ENCODE data around the gene ZNF141. TPM values are rescaled to one million over a fixed set of nuclear protein-coding genes. Genes with fewer than 3 reads are reported as not detected.

Gene ZNF141
- total RNA-seq, 1 experiment from 2014 or later, result 0.17 TPM

DNA sequence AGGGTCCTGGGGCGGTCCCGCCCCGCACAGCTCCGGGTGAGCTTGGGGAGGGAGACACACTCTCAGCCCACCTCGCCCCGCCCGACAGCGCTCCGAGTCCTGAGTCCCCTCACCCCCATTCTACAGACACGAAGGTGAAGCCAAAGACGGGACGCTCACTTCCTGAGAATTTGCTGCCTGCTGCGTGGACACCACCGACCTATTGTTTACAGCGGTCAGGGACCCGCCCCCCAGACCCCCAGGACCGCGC is 796 bp upstream of the ZNF141 start:
- DNase-seq (ENCODE audit: low read depth, low spot score) (no peak), ATAC-seq (no peak)
- H3K36me3 ChIP-seq (ENCODE audit: control insufficient read depth in 1 of 2, insufficient read depth in 2 of 2, low read length in 2 of 2), result no peaks in the 10 kb centered on the region
- ChIA-PET POLR2A (no interaction called here), CTCF (no interaction called here), RAD21 (ENCODE audit: low non-redundant PET in 1 of 2, low total read pairs in 2 of 2, uncharacterized antibody in 2 of 2, unreplicated experiment in 2 of 2) (no interaction called here)
- H3K9ac ChIP-seq (ENCODE audit: low read length), result no peak overlapping the region
- TF ChIP-seq SIN3A (IDR thresholded peaks at IDR 0.05; ENCODE audit: low read depth), result no peak
- no peak for TF ChIP-seq SRF (IDR thresholded peaks at IDR 0.05; ENCODE audit: low read depth)
- TF ChIP-seq ZFX (IDR thresholded peaks at IDR 0.05), result no peak
- no peak for TF ChIP-seq EGR1 (IDR thresholded peaks at IDR 0.05; ENCODE audit: low read depth)
- TF ChIP-seq CBX3 (IDR thresholded peaks at IDR 0.05; ENCODE audit: low read depth), result no peak
- TF ChIP-seq ATF3 (IDR thresholded peaks at IDR 0.05), result no peak
- no peak for TF ChIP-seq SP1 (IDR thresholded peaks at IDR 0.05; ENCODE audit: low read depth)
- no peak for TF ChIP-seq POLR2A (IDR thresholded peaks at IDR 0.05; ENCODE audit: borderline replicate concordance, extremely low read depth, insufficient read depth, insufficient read length)
- TF ChIP-seq FOSL1 (IDR thresholded peaks at IDR 0.05; ENCODE audit: low read depth), result no peak
- TF ChIP-seq, protein P1, sequence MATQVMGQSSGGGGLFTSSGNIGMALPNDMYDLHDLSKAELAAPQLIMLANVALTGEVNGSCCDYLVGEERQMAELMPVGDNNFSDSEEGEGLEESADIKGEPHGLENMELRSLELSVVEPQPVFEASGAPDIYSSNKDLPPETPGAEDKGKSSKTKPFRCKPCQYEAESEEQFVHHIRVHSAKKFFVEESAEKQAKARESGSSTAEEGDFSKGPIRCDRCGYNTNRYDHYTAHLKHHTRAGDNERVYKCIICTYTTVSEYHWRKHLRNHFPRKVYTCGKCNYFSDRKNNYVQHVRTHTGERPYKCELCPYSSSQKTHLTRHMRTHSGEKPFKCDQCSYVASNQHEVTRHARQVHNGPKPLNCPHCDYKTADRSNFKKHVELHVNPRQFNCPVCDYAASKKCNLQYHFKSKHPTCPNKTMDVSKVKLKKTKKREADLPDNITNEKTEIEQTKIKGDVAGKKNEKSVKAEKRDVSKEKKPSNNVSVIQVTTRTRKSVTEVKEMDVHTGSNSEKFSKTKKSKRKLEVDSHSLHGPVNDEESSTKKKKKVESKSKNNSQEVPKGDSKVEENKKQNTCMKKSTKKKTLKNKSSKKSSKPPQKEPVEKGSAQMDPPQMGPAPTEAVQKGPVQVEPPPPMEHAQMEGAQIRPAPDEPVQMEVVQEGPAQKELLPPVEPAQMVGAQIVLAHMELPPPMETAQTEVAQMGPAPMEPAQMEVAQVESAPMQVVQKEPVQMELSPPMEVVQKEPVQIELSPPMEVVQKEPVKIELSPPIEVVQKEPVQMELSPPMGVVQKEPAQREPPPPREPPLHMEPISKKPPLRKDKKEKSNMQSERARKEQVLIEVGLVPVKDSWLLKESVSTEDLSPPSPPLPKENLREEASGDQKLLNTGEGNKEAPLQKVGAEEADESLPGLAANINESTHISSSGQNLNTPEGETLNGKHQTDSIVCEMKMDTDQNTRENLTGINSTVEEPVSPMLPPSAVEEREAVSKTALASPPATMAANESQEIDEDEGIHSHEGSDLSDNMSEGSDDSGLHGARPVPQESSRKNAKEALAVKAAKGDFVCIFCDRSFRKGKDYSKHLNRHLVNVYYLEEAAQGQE (IDR thresholded peaks at IDR 0.05; ENCODE audit: low read depth), result no peak
- TF ChIP-seq, protein P2, sequence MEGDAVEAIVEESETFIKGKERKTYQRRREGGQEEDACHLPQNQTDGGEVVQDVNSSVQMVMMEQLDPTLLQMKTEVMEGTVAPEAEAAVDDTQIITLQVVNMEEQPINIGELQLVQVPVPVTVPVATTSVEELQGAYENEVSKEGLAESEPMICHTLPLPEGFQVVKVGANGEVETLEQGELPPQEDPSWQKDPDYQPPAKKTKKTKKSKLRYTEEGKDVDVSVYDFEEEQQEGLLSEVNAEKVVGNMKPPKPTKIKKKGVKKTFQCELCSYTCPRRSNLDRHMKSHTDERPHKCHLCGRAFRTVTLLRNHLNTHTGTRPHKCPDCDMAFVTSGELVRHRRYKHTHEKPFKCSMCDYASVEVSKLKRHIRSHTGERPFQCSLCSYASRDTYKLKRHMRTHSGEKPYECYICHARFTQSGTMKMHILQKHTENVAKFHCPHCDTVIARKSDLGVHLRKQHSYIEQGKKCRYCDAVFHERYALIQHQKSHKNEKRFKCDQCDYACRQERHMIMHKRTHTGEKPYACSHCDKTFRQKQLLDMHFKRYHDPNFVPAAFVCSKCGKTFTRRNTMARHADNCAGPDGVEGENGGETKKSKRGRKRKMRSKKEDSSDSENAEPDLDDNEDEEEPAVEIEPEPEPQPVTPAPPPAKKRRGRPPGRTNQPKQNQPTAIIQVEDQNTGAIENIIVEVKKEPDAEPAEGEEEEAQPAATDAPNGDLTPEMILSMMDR (IDR thresholded peaks at IDR 0.05 in 2 of 3, conservative IDR thresholded peaks at IDR 0.05 in 1 of 3; ENCODE audit: borderline replicate concordance in 1 of 3, insufficient read depth in 1 of 3, low read depth in 2 of 3, low read length in 2 of 3), result no peak
- no peak for TF ChIP-seq POLR2AphosphoS5 (IDR thresholded peaks at IDR 0.05; ENCODE audit: low read depth, low read length)
- TF ChIP-seq EZH2phosphoT487 (IDR thresholded peaks at IDR 0.05; ENCODE audit: borderline replicate concordance), result no peak
- TF ChIP-seq JUND (IDR thresholded peaks at IDR 0.05), result no peak
- TF ChIP-seq ELF1 (IDR thresholded peaks at IDR 0.05; ENCODE audit: borderline replicate concordance, low read depth), result no peak
- TF ChIP-seq ZNF274 (IDR thresholded peaks at IDR 0.05; ENCODE audit: low read depth, low read length), result no peak
- TF ChIP-seq TCF7L2 (IDR thresholded peaks at IDR 0.05; ENCODE audit: borderline replicate concordance, extremely low read depth, insufficient read depth, insufficient read length), result no peak
- TF ChIP-seq YY1 (IDR thresholded peaks at IDR 0.05; ENCODE audit: extremely low read depth, insufficient replicate concordance, low read depth, low read length), result no peak
- H3K4me2 ChIP-seq (ENCODE audit: low read length), result no peak overlapping the region
- H3K9me3 ChIP-seq (ENCODE audit: control insufficient read depth in 1 of 2, insufficient read depth in 1 of 2, low read depth in 1 of 2, low read length in 2 of 2), result peaks cover 0 to 3% of the 10 kb centered on the region in 2 experiments; a peak in 2 of 4 replicates
- no peaks in the 10 kb centered on the region for H3K9me2 ChIP-seq (ENCODE audit: insufficient read depth)
- no peak overlapping the region for H3K27ac ChIP-seq (ENCODE audit: low read depth, low read length)
- no peak overlapping the region for H3K4me3 ChIP-seq (replicated peaks in 1 of 2; ENCODE audit: low read depth in 1 of 2, low read length in 2 of 2)
- no peak overlapping the region for H2AFZ ChIP-seq (ENCODE audit: low read depth, low read length, poor library complexity, severe bottlenecking)
- H3K27me3 ChIP-seq (ENCODE audit: insufficient read depth, low read length), result no peaks in the 10 kb centered on the region
- H3K4me1 ChIP-seq (ENCODE audit: control insufficient read depth in 1 of 2, insufficient read depth in 2 of 2, low read length in 2 of 2), result no peaks in the 10 kb centered on the region
- H4K20me1 ChIP-seq (ENCODE audit: insufficient read depth), result no peaks in the 10 kb centered on the region
- no TSS peak for BruUV-seq (replicated peaks)
- no peaks in the 10 kb centered on the region for H3K79me2 ChIP-seq (ENCODE audit: insufficient read depth, low read length)
- intact Hi-C loops (cut with micrococcal nuclease), result no loop called here
